ENCODE data around the gene MAP3K8.

Gene MAP3K8

DNA sequence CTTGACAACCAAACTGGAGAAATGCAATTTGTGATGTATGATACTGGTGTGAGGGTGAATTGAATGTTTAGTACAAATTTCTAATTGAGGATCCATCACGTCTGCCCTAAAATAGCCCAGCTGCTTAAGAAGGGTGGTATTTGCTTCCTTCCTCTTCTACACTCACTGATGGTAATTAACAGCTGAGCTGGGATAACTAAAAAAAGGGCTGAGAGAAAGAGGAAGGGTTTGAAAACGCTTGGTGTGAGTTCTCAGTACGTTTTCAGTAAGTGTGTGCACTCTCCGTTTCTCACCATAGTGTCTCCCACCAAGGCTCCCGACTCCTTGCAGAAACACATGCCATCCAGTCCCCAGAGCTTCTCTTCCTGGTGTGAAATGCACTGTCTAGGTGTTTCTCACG, 54.3 kb downstream of the MAP3K8 start:
- no peaks in the 10 kb centered on the region for H3K27me3 ChIP-seq (ENCODE audit: control insufficient read depth, insufficient read depth, low read length)
- H3K27ac ChIP-seq (ENCODE audit: low read depth, low read length), result no peak overlapping the region
- H3K4me1 ChIP-seq (ENCODE audit: control insufficient read depth, insufficient read depth, low read length), result no peaks in the 10 kb centered on the region
- no peak overlapping the region for H3K9ac ChIP-seq (ENCODE audit: low read length)
- no peaks in the 10 kb centered on the region for H3K36me3 ChIP-seq (ENCODE audit: control insufficient read depth, insufficient read depth, low read length)
- no peak overlapping the region for H3K4me3 ChIP-seq (ENCODE audit: low read length)

DNA sequence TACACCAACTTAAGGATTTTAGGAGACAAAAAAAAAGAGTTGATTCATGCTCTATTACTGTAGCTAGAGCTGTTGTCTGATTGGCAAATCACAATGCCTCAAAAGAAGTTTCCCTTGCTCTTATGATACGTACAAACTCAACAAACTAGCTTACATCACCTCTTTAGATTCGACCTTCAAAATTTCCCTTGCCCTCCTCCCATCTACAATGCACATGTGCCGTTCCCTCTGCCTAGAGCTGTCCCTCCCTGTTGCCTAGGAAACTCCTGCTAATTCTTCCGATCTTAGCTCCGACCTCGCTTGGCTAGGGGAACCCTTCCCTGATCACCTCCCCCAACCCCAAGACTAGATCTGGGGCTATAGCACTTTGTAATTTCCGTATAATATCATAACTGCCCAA, 55.4 kb downstream of the MAP3K8 start:
- no peak overlapping the region for H3K27ac ChIP-seq (ENCODE audit: low read depth, low read length)
- no peaks in the 10 kb centered on the region for H3K4me1 ChIP-seq (ENCODE audit: control insufficient read depth, insufficient read depth, low read length)
- no peaks in the 10 kb centered on the region for H3K27me3 ChIP-seq (ENCODE audit: control insufficient read depth, insufficient read depth, low read length)
- no peaks in the 10 kb centered on the region for H3K36me3 ChIP-seq (ENCODE audit: control insufficient read depth, insufficient read depth, low read length)
- H3K4me3 ChIP-seq (ENCODE audit: low read length), result no peak overlapping the region
- no peak overlapping the region for H3K9ac ChIP-seq (ENCODE audit: low read length)

DNA sequence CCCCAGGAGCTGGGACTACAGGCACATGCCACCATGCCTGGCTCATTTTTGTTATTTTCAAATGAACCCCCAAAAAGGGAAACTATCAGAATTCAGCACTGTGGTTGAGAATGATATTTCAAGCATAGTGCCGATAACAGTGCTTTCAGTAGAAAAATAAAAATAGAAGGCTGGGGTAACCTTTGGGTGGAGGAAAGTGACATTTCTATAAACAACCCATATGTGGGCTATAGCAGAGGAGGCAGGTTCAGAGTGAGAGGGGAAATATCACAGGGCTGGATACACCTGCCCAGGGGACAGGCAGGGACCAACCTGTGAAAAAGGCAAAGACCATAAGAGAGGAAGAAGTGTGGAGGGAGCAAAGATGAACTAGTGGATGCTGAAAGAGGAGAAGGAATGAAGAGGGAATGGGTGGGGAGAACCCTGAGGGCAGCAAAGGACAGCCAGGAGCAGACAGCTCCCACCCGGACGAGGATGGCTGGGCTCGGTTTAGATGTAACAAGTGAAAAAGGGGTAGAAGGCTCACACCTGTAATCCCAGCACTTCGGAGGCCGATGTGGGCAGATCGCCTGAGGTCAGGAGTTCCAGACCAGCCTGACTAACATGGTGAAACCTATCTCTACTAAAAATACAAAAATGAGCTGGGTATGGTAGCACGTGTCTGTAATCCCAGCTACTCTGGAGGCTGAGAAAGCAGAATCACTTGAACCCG, 56.5 kb downstream of the MAP3K8 start:
- Histone ChIP-seq H3K27ac (ENCODE audit: low read depth, low read length) (no peak overlapping the region), H3K9ac (ENCODE audit: low read length) (no peak overlapping the region), H3K4me3 (ENCODE audit: low read length) (no peak overlapping the region), H3K27me3 (ENCODE audit: control insufficient read depth, insufficient read depth, low read length) (no peaks in the 10 kb centered on the region), H3K36me3 (ENCODE audit: control insufficient read depth, insufficient read depth, low read length) (no peaks in the 10 kb centered on the region), H3K4me1 (ENCODE audit: control insufficient read depth, insufficient read depth, low read length) (no peaks in the 10 kb centered on the region)

DNA sequence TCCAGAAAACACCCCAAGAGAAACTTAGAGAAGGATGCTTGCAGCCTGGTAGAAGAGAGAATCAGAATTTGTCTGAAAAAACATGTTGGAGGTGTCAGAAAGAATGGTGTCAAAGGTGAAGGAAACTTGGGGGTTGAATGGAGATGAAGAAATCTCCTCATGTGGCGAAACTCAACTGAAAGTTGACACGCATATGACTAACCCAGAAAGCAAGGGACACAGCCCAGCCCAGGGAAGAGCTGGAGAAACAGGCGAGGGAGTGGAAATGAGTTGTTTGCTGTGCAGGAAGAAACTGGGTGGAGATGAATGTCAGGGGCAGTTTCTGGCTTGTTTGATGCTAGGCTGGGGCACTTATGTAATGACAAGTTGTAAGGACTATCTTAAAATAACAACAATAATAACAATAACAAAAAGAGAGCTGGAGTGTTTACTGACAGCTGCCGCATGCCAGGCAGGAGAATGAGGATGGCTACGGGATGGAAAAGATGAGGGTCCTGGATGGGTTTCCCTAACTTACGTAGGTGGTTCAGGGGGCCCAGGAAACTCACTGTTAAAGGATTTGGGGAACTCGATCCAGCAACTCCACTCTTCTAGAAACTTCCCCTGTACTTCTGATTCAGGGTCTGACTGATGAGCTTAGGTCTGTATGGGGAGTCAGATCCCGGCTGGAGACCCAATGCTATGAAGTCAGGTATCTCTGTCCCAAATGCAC, 57.4 kb downstream of the MAP3K8 start:
- H3K4me1 ChIP-seq (ENCODE audit: control insufficient read depth, insufficient read depth, low read length), result no peaks in the 10 kb centered on the region
- no peaks in the 10 kb centered on the region for H3K27me3 ChIP-seq (ENCODE audit: control insufficient read depth, insufficient read depth, low read length)
- H3K27ac ChIP-seq (ENCODE audit: low read depth, low read length), result no peak overlapping the region
- no peak overlapping the region for H3K4me3 ChIP-seq (ENCODE audit: low read length)
- H3K9ac ChIP-seq (ENCODE audit: low read length), result no peak overlapping the region
- H3K36me3 ChIP-seq (ENCODE audit: control insufficient read depth, insufficient read depth, low read length), result no peaks in the 10 kb centered on the region

DNA sequence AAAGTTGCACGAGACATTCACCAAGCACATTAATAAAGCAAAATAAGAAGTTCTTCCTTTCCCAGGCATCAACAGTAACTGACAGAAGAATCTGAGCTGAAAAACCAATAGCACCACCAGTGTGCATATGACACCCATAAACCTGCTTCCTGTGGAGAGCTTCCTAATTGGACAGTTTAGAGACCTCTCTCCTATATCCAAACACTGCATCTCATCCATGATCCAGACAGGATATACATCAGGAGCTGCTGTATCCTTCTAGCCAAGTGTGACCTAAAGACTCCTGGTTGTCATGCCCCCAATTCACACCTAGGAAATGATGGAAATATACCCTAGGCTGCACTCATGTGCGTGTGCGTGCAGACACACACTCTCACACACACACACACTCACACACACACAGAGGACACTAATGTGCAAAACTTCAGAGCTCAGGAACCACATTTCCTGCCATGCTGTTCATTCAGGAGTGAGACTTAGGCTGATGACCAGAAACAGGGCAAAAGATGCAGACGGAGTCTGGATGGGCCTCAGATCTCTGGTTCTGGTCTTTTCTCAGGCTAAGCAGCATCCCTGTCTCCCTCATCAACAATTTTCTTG, 58.0 kb downstream of the MAP3K8 start:
- H3K27me3 ChIP-seq (ENCODE audit: control insufficient read depth, insufficient read depth, low read length), result no peaks in the 10 kb centered on the region
- no peak overlapping the region for H3K4me3 ChIP-seq (ENCODE audit: low read length)
- H3K27ac ChIP-seq (ENCODE audit: low read depth, low read length), result no peak overlapping the region
- no peak overlapping the region for H3K9ac ChIP-seq (ENCODE audit: low read length)
- H3K36me3 ChIP-seq (ENCODE audit: control insufficient read depth, insufficient read depth, low read length), result no peaks in the 10 kb centered on the region
- no peaks in the 10 kb centered on the region for H3K4me1 ChIP-seq (ENCODE audit: control insufficient read depth, insufficient read depth, low read length)

DNA sequence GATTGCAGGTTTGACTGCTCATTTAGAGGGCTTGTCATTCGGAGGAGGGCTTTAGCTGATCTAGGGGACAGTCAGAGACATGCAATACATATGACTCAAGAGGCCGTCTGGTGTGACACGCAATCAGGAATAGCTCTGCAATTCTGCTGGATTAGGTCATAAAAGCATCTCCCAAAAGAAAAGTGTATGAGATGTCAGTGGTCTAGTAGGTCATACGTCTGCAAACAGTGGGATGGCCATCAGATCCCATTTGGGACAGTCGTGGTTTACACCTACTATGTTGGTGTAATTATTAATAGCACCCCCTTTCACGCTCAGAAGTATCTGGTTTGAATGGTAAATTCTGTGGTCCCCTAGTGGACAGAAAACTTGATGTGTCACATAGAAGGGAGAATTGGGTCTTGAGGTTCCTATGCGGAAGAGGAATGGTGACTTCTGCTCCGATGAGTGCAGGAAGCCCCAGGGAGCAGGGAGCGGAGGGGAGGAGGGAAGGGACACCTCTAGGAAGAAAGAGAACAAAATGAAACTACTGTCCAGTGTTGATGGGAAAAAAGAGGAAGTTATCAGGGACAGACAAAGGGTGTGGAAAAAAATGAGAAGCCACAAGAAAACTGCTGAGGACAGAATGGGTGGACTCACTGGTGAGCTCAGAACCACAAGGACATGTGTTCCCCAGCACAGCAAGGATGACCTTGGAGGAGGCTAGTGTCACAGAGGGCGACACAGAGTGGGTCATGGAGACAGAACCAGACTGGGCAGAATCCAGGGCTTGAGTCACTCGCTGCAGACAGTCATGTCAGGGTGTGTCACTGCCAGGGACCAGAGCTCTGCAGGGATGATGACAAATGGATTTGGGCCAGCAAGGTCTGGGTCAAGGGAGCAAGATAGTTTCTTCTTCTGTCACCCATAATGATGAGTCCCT, 59.9 kb downstream of the MAP3K8 start:
- no peak overlapping the region for H3K9ac ChIP-seq (ENCODE audit: low read length)
- H3K4me1 ChIP-seq (ENCODE audit: control insufficient read depth, insufficient read depth, low read length), result no peaks in the 10 kb centered on the region
- no peak overlapping the region for H3K4me3 ChIP-seq (ENCODE audit: low read length)
- no peaks in the 10 kb centered on the region for H3K27me3 ChIP-seq (ENCODE audit: control insufficient read depth, insufficient read depth, low read length)
- no peak overlapping the region for H3K27ac ChIP-seq (ENCODE audit: low read depth, low read length)
- no peaks in the 10 kb centered on the region for H3K36me3 ChIP-seq (ENCODE audit: control insufficient read depth, insufficient read depth, low read length)

DNA sequence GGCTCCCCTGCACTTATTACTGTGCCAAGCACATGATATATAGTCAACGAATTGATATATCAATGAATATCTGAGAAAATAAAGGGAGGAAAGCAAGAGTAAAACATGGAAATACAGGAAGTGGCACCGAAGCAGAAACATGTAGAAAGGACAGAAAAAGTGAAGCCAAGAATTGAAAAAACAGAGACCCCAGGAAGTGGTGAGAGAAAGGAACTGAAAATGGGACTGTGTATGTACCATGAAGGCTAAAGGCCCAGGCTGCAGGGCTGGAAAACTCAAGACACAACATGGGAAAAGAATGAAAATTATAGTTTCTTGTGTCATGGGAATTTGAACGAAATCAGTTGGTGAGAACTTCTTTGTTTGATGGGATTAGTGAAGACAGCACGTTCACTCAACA, 60.6 kb downstream of the MAP3K8 start:
- H3K4me1 ChIP-seq (ENCODE audit: control insufficient read depth, insufficient read depth, low read length), result no peaks in the 10 kb centered on the region
- H3K9ac ChIP-seq (ENCODE audit: low read length), result no peak overlapping the region
- no peak overlapping the region for H3K27ac ChIP-seq (ENCODE audit: low read depth, low read length)
- H3K36me3 ChIP-seq (ENCODE audit: control insufficient read depth, insufficient read depth, low read length), result no peaks in the 10 kb centered on the region
- no peak overlapping the region for H3K4me3 ChIP-seq (ENCODE audit: low read length)
- H3K27me3 ChIP-seq (ENCODE audit: control insufficient read depth, insufficient read depth, low read length), result no peaks in the 10 kb centered on the region

DNA sequence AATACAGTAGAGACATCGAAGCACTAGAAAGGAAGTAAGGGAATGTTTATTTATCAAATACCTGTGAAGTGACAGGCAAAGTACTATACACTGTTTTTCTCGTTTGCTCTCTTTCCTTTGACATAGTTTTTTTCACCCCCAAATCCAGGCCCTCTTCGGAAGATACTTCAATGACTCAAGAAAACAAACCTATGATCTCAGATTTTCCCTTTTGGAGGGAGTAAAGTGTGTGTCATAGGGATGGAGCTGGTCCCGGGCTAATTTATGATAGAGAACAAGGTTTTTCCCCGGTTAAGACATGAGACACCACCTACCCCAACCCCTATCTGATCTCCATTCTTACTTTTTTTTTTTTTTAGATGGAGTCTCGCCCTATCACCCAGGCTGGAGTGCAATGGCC, 61.7 kb downstream of the MAP3K8 start:
- no peak overlapping the region for H3K9ac ChIP-seq (ENCODE audit: low read length)
- H3K27ac ChIP-seq (ENCODE audit: low read depth, low read length), result no peak overlapping the region
- no peaks in the 10 kb centered on the region for H3K27me3 ChIP-seq (ENCODE audit: control insufficient read depth, insufficient read depth, low read length)
- H3K4me3 ChIP-seq (ENCODE audit: low read length), result no peak overlapping the region
- H3K4me1 ChIP-seq (ENCODE audit: control insufficient read depth, insufficient read depth, low read length), result no peaks in the 10 kb centered on the region
- H3K36me3 ChIP-seq (ENCODE audit: control insufficient read depth, insufficient read depth, low read length), result no peaks in the 10 kb centered on the region

DNA sequence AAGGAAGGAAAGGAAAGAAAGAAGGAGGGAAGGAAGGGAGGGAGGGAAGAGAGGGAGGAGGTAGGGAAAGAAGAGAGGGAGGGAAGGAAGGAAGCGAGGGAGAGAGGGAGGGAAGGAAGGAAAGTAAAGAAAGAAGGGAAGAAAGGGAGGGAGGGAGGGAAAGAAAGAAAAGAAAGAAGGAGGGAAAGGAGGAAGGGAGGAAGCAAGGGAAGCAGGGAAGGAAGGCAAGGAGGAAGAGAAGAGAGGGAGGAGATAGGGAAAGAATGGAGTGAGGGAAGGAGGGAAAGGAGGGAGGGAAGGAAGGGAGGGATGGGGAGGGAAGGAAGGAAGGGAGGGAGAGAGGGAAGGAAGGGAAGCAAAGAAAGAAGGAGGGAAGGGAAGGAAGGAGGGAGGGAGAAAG, 65.8 kb downstream of the MAP3K8 start:
- H3K9ac ChIP-seq (ENCODE audit: low read length), result no peak overlapping the region
- no peaks in the 10 kb centered on the region for H3K4me1 ChIP-seq (ENCODE audit: control insufficient read depth, insufficient read depth, low read length)
- H3K4me3 ChIP-seq (ENCODE audit: low read length), result no peak overlapping the region
- no peaks in the 10 kb centered on the region for H3K27me3 ChIP-seq (ENCODE audit: control insufficient read depth, insufficient read depth, low read length)
- no peak overlapping the region for H3K27ac ChIP-seq (ENCODE audit: low read depth, low read length)
- no peaks in the 10 kb centered on the region for H3K36me3 ChIP-seq (ENCODE audit: control insufficient read depth, insufficient read depth, low read length)

DNA sequence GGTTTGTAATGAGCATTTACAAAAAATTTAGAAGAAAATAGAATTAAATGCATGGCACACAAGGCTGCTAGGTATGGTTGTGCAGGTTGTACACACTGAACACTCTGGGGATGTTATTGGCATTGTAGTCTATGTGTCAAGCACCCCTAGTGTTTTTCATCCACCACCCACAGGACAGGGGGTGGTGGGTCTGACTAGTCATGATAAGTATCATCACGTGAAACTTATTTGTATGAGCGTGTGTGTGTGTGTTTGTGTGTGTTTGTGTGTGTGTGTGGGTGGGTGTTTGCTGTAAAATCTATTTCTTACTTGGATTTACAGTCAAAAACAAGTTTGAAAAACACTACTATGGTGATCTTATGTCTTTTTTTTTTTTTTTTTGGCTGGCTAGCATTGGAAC, 66.5 kb downstream of the MAP3K8 start:
- no peaks in the 10 kb centered on the region for H3K27me3 ChIP-seq (ENCODE audit: control insufficient read depth, insufficient read depth, low read length)

DNA sequence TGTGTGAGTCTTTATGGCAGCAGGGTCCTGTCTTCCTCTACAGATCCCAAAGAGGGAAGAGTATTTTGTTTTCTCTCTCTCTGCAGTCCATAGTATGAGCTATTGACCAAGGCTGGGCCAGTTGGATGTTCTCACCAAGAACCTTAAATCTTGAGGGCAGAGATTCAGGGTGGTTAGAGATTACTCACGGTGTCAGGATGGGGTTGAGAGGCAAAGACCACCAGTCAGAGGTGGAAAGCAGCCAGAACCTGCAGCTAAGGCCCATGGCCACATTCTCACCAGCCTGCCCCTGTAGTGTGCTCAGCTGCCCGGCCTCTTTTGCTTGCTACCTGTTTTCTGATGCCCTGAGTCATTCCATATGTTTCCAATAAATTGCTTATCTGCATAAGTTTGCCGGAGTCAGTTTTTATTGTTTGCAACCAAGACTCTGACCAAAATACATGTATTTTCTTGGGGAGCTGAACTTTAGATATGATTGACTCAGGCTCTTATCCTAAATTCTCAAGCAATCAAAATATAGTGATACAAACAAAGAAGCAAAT, 67.0 kb downstream of the MAP3K8 start:
- Histone ChIP-seq H3K36me3 (ENCODE audit: control insufficient read depth, insufficient read depth, low read length) (no peaks in the 10 kb centered on the region), H3K27ac (ENCODE audit: low read depth, low read length) (no peak overlapping the region), H3K4me1 (ENCODE audit: control insufficient read depth, insufficient read depth, low read length) (no peaks in the 10 kb centered on the region), H3K4me3 (ENCODE audit: low read length) (no peak overlapping the region), H3K27me3 (ENCODE audit: control insufficient read depth, insufficient read depth, low read length) (no peaks in the 10 kb centered on the region), H3K9ac (ENCODE audit: low read length) (no peak overlapping the region)

More for the DNA sequence above, 66.5 kb downstream of the MAP3K8 start:
- H3K9ac ChIP-seq (ENCODE audit: low read length), result no peak overlapping the region
- H3K27ac ChIP-seq (ENCODE audit: low read depth, low read length), result no peak overlapping the region
- no peaks in the 10 kb centered on the region for H3K36me3 ChIP-seq (ENCODE audit: control insufficient read depth, insufficient read depth, low read length)
- no peaks in the 10 kb centered on the region for H3K4me1 ChIP-seq (ENCODE audit: control insufficient read depth, insufficient read depth, low read length)
- H3K4me3 ChIP-seq (ENCODE audit: low read length), result no peak overlapping the region

Data from rectal smooth muscle tissue (tissue), 1 donor.